HepG2 (cell line): ENCODE measurements around the gene RPL37A. TPM values are rescaled to one million over a fixed set of nuclear protein-coding genes. Genes with fewer than 3 reads are reported as not detected.

Experiments
- GATAD2A ChIP-seq: IDR thresholded peaks from 2 replicates; pipeline ENCODE4 v1.6.1; 2016
- GLI4 ChIP-seq: sonication (generic); formaldehyde crosslinking; IDR thresholded peaks from 2 replicates; pipeline ENCODE4 v1.5.1; 2020; ENCODE audit warnings: missing genetic modification reagents, mild to moderate bottlenecking, moderate library complexity, borderline replicate concordance
- HNF4G ChIP-seq, 2 experiments: sonication (generic) in 1 of 2; formaldehyde crosslinking in 1 of 2; IDR thresholded peaks; 2 replicates each; pipeline versions ENCODE4 v1.4.0 to v1.6.1; 2011 to 2020; ENCODE audit warnings: borderline replicate concordance in 2 of 2, low read depth in 2 of 2, mild to moderate bottlenecking in 2 of 2, low read length in 1 of 2, missing genetic modification reagents in 1 of 2, moderate library complexity in 1 of 2
- IRF2 ChIP-seq: IDR thresholded peaks from 2 replicates; pipeline ENCODE4 v1.6.1; 2018; ENCODE audit warnings: missing genetic modification reagents, missing compliant biosample characterization
- JDP2 ChIP-seq: sonication (generic); formaldehyde crosslinking; IDR thresholded peaks from 2 replicates; pipeline ENCODE4 v1.8.1; 2022; ENCODE audit warnings: missing genetic modification reagents, borderline replicate concordance
- MIER3 ChIP-seq: IDR thresholded peaks from 2 replicates; pipeline ENCODE4 v1.6.1; 2016; ENCODE audit warnings: missing compliant biosample characterization, borderline replicate concordance
- PPARG ChIP-seq: conservative IDR thresholded peaks from 2 replicates; pipeline ENCODE4 v1.6.1; 2016; ENCODE audit warnings: missing biosample characterization, missing genetic modification reagents
- RXRB ChIP-seq: IDR thresholded peaks from 2 replicates; pipeline ENCODE4 v1.6.1; 2016; ENCODE audit warnings: borderline replicate concordance, missing genetic modification reagents, missing compliant biosample characterization
- STAG1 ChIP-seq: sonication (generic); formaldehyde crosslinking; IDR thresholded peaks from 2 replicates; pipeline ENCODE4 v1.4.0; 2020; ENCODE audit warnings: missing genetic modification reagents
- TEAD3 ChIP-seq: optimal IDR thresholded peaks from 2 replicates; pipeline ENCODE3; 2016; ENCODE audit warnings: borderline replicate concordance
- THAP11 ChIP-seq: IDR thresholded peaks from 2 replicates; pipeline ENCODE4 v1.6.1; 2016; ENCODE audit warnings: missing biosample characterization, missing genetic modification reagents
- ZBTB8A ChIP-seq: sonication (generic); formaldehyde crosslinking; IDR thresholded peaks from 2 replicates; pipeline ENCODE4 v1.4.0; 2020; ENCODE audit warnings: mild to moderate bottlenecking, low read depth, missing genetic modification reagents, borderline replicate concordance
- ZNF331 ChIP-seq: sonication (generic); formaldehyde crosslinking; IDR thresholded peaks from 2 replicates; pipeline ENCODE4 v1.4.0; 2020; ENCODE audit warnings: missing genetic modification reagents
- ZSCAN20 ChIP-seq: sonication (generic); formaldehyde crosslinking; IDR thresholded peaks from 2 replicates; pipeline ENCODE4 v1.4.0; 2020; ENCODE audit warnings: missing genetic modification reagents, mild to moderate bottlenecking, borderline replicate concordance
- polyA plus RNA-seq, 8 experiments: library from polyadenylated mRNA; depleted of rRNA in 3 of 8; stranded (reverse) in 7 of 8; unstranded in 1 of 8; fragments of >200 nt; fragmentation: Illumina TruSeq in 4 of 8; extraction: Trizol in 4 of 8; gene quantifications; 2 replicates each; pipeline versions ENCODE4 v1.2.1 to v1.2.3, GENCODE V29; 2011 to 2016; ENCODE audit warnings: low read depth in 4 of 8, missing spikeins in 1 of 8, mixed read lengths in 1 of 8; ENCODE audit not compliant: insufficient read depth in 1 of 8
- total RNA-seq, 5 experiments: library from RNA; depleted of rRNA; stranded (reverse); fragments of >200 nt; fragmentation: Illumina TruSeq; extraction: Trizol; gene quantifications; 2 replicates each; pipeline ENCODE4 v1.2.3, GENCODE V29; 2016; ENCODE audit warnings: low read depth in 1 of 5
- TF ChIP-seq, protein P1 (sequence below): sonication (generic); formaldehyde crosslinking; IDR thresholded peaks from 2 replicates; pipeline ENCODE4 v1.4.0; 2020; ENCODE audit warnings: missing genetic modification reagents, low read depth, mild to moderate bottlenecking, borderline replicate concordance
- TF ChIP-seq, protein P2 (sequence below): IDR thresholded peaks from 2 replicates; pipeline ENCODE4 v1.4.0; 2020; ENCODE audit warnings: mild to moderate bottlenecking, missing genetic modification reagents
- TF ChIP-seq, protein P3 (sequence below): sonication (generic); formaldehyde crosslinking; IDR thresholded peaks from 2 replicates; pipeline ENCODE4 v1.5.1; 2020; ENCODE audit warnings: missing genetic modification reagents, mild to moderate bottlenecking, borderline replicate concordance
- TF ChIP-seq, protein P4 (sequence below): sonication (generic); formaldehyde crosslinking; IDR thresholded peaks from 2 replicates; pipeline ENCODE4 v1.5.0; 2020; ENCODE audit warnings: mild to moderate bottlenecking, missing genetic modification reagents, moderate library complexity
- TF ChIP-seq, protein P5 (sequence below): sonication (generic); formaldehyde crosslinking; IDR thresholded peaks from 2 replicates; pipeline ENCODE4 v1.4.0; 2020; ENCODE audit warnings: mild to moderate bottlenecking, low read depth, missing genetic modification reagents

Gene RPL37A
- total and polyA plus RNA-seq, 2 of the 13 experiments (the other 11 are each of a cell fraction or from before 2014, with no cell fraction given) = 6,902 to 7,910 TPM

DNA sequence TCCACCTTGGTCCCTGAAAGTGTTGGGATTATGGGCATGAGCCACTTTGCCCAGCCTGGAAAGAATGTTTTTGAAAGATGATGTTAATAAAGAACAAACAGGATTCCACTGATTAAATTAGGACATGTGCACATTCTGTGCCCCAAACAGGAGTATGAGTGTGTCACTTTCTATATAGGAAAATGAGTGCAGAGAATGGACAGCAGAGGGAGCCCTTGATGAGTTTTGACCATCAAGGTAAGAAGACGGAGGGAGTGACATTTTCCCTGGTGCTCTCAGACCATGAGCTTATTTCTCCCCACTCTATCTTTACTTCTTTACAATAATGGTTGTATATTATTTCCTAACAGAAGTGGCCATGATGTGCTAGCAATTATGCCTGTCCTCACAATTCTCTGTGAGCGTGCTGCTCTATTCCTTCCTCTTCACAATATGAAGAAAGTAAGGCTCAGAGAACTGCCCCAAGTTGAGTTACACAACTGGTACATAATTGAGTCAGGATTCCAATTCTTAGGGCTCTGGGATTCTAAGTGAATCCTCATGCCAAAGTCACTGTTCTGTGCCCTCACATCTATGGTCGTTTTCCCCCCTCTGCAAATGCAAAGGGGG is 20.6 kb downstream of the RPL37A start (continued):
- TF ChIP-seq, protein P1, sequence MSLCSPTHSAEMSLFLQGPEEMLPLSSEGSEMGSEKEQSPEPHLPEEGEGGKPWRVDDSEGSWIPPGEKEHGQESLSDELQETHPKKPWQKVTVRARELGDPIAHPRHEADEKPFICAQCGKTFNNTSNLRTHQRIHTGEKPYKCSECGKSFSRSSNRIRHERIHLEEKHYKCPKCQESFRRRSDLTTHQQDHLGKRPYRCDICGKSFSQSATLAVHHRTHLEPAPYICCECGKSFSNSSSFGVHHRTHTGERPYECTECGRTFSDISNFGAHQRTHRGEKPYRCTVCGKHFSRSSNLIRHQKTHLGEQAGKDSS (CRISPR knock-in tag) = 0 out of 2 replicates have a peak, but pooled peaks have one; percentile 10
- TF ChIP-seq STAG1 (CRISPR knock-in tag) (peak; percentile 93), ZNF331 (0 out of 2 replicates have a peak, but pooled peaks have one; percentile 32), IRF2 (CRISPR knock-in tag) (0 out of 2 replicates have a peak, but pooled peaks have one; percentile 31), ZBTB8A (CRISPR knock-in tag) (no peak), MIER3 (CRISPR knock-in tag) (0 out of 2 replicates have a peak, but pooled peaks have one; percentile 45), PPARG (CRISPR knock-in tag) (peak; percentile 72), GLI4 (CRISPR knock-in tag) (0 out of 2 replicates have a peak, but pooled peaks have one; percentile 19), ZSCAN20 (no peak), GATAD2A (0 out of 2 replicates have a peak, but pooled peaks have one; percentile 41), TEAD3 (peak; percentile 48), JDP2 (CRISPR knock-in tag) (no peak), THAP11 (CRISPR knock-in tag) (peak; percentile 47; the same call in 1 of the 2 replicates), RXRB (CRISPR knock-in tag) (peak; percentile 43; the same call in 1 of the 2 replicates), HNF4G (IDR thresholded peaks at IDR 0.05; ENCODE audit: borderline replicate concordance, low read depth, low read length) (no peak), HNF4G (CRISPR knock-in tag; IDR thresholded peaks at IDR 0.05; ENCODE audit: borderline replicate concordance, low read depth) (no peak)
- TF ChIP-seq, protein P2, sequence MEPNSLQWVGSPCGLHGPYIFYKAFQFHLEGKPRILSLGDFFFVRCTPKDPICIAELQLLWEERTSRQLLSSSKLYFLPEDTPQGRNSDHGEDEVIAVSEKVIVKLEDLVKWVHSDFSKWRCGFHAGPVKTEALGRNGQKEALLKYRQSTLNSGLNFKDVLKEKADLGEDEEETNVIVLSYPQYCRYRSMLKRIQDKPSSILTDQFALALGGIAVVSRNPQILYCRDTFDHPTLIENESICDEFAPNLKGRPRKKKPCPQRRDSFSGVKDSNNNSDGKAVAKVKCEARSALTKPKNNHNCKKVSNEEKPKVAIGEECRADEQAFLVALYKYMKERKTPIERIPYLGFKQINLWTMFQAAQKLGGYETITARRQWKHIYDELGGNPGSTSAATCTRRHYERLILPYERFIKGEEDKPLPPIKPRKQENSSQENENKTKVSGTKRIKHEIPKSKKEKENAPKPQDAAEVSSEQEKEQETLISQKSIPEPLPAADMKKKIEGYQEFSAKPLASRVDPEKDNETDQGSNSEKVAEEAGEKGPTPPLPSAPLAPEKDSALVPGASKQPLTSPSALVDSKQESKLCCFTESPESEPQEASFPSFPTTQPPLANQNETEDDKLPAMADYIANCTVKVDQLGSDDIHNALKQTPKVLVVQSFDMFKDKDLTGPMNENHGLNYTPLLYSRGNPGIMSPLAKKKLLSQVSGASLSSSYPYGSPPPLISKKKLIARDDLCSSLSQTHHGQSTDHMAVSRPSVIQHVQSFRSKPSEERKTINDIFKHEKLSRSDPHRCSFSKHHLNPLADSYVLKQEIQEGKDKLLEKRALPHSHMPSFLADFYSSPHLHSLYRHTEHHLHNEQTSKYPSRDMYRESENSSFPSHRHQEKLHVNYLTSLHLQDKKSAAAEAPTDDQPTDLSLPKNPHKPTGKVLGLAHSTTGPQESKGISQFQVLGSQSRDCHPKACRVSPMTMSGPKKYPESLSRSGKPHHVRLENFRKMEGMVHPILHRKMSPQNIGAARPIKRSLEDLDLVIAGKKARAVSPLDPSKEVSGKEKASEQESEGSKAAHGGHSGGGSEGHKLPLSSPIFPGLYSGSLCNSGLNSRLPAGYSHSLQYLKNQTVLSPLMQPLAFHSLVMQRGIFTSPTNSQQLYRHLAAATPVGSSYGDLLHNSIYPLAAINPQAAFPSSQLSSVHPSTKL (CRISPR knock-in tag) = peak; percentile 60
- TF ChIP-seq, protein P3, sequence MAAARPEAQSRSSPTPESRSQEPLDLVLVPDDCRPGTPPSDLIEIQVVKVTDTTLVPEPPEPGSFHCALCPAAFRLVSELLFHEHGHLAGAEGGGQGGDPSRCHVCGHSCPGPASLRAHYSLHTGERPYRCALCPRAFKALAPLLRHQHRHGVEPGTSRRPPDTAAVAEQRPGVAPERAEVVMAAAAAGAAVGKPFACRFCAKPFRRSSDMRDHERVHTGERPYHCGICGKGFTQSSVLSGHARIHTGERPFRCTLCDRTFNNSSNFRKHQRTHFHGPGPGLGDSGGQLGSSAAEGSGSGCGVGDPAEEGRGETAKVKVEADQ = peak; percentile 25; the same call in 1 of the 2 replicates
- TF ChIP-seq, protein P4, sequence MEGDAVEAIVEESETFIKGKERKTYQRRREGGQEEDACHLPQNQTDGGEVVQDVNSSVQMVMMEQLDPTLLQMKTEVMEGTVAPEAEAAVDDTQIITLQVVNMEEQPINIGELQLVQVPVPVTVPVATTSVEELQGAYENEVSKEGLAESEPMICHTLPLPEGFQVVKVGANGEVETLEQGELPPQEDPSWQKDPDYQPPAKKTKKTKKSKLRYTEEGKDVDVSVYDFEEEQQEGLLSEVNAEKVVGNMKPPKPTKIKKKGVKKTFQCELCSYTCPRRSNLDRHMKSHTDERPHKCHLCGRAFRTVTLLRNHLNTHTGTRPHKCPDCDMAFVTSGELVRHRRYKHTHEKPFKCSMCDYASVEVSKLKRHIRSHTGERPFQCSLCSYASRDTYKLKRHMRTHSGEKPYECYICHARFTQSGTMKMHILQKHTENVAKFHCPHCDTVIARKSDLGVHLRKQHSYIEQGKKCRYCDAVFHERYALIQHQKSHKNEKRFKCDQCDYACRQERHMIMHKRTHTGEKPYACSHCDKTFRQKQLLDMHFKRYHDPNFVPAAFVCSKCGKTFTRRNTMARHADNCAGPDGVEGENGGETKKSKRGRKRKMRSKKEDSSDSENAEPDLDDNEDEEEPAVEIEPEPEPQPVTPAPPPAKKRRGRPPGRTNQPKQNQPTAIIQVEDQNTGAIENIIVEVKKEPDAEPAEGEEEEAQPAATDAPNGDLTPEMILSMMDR = peak; percentile 92
- TF ChIP-seq, protein P5, sequence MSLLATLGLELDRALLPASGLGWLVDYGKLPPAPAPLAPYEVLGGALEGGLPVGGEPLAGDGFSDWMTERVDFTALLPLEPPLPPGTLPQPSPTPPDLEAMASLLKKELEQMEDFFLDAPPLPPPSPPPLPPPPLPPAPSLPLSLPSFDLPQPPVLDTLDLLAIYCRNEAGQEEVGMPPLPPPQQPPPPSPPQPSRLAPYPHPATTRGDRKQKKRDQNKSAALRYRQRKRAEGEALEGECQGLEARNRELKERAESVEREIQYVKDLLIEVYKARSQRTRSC = no peak
